PC-9 (cell line): ENCODE data around the gene CNTNAP2.

Experiments used
- EZH2 ChIP-seq: fragments of 200-600 bp; sonication (generic); IDR thresholded peaks from 2 replicates; pipeline ENCODE4 v1.8.0; 2017; ENCODE audit warnings: antibody characterized with exemption, low read depth
- TF ChIP-seq, protein P1 (sequence below): fragments of 200-600 bp; sonication (generic); conservative IDR thresholded peaks from 2 replicates; pipeline ENCODE4 v1.6.1; 2017; ENCODE audit warnings: mixed run types, antibody characterized with exemption, mild to moderate bottlenecking, moderate library complexity

DNA sequence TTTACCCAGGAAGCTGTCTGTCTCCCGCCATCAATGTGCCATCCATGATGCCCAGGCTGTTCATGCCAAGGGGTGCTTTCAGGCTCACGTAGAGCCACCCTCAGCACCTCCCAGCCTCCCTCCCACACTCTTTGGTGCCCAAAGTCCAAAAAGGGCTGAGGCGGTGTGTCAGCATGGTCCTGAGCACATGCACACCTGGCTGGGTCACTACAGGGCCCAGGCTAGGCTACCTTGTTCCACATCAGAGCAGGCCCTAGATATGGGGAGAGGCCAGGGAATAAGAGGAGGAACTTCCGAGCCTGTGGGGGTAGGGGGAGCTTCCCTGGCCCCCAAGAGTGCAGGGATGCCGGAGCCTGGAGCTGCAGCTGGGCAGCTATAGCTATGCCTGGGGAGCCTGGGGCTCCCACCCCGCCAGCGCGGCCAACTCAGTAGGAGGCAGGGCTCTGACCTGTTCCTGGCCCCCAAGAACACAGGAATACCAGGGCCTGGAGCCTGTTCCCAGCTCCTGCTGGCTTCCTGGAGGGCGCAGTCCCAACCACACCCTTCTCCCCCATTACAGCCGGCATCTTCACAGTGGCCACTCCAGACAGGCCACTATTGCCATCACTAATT is 2340.8 kb downstream of the CNTNAP2 start:
- TF ChIP-seq, protein P1, sequence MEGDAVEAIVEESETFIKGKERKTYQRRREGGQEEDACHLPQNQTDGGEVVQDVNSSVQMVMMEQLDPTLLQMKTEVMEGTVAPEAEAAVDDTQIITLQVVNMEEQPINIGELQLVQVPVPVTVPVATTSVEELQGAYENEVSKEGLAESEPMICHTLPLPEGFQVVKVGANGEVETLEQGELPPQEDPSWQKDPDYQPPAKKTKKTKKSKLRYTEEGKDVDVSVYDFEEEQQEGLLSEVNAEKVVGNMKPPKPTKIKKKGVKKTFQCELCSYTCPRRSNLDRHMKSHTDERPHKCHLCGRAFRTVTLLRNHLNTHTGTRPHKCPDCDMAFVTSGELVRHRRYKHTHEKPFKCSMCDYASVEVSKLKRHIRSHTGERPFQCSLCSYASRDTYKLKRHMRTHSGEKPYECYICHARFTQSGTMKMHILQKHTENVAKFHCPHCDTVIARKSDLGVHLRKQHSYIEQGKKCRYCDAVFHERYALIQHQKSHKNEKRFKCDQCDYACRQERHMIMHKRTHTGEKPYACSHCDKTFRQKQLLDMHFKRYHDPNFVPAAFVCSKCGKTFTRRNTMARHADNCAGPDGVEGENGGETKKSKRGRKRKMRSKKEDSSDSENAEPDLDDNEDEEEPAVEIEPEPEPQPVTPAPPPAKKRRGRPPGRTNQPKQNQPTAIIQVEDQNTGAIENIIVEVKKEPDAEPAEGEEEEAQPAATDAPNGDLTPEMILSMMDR: no peak
- no peak for TF ChIP-seq EZH2
